Measurements from ENCODE around the gene NSUN4.

DNA sequence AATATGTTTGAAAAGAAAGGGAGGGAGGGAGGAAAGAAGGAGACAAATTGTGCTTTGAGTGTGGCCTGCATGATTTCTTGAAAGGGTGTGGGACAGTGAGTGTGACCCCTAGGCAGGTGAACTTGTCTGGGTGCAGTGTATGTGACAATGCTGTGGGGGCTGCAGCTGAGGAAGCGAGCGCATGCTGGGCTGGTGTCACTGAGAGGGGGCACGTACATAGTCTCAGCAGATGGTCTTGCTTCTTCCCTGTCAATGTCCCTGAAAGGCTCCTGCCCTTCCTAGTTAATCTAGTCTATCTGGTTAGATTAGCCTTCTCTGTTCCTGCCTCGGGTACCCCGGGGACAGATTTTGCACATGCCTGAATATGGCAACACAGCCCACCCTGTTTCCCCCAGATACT is 63.3 kb downstream of the NSUN4 start:
- TF ChIP-seq EZH2 (IDR thresholded peaks at IDR 0.05; ENCODE audit: insufficient read depth, low read length), result no peak
- TF ChIP-seq, protein P1, sequence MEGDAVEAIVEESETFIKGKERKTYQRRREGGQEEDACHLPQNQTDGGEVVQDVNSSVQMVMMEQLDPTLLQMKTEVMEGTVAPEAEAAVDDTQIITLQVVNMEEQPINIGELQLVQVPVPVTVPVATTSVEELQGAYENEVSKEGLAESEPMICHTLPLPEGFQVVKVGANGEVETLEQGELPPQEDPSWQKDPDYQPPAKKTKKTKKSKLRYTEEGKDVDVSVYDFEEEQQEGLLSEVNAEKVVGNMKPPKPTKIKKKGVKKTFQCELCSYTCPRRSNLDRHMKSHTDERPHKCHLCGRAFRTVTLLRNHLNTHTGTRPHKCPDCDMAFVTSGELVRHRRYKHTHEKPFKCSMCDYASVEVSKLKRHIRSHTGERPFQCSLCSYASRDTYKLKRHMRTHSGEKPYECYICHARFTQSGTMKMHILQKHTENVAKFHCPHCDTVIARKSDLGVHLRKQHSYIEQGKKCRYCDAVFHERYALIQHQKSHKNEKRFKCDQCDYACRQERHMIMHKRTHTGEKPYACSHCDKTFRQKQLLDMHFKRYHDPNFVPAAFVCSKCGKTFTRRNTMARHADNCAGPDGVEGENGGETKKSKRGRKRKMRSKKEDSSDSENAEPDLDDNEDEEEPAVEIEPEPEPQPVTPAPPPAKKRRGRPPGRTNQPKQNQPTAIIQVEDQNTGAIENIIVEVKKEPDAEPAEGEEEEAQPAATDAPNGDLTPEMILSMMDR (IDR thresholded peaks at IDR 0.05; ENCODE audit: insufficient read depth, low read depth, low read length), result no peak
